DND-41 (cell line): ENCODE measurements around the gene PRDX6.

Experiments
- ATAC-seq: fragments of 200-7000 bp; cut with Tn5 transposase; 3 replicates; pipeline ENCODE4 v1.9.1; 2021; ENCODE audit warnings: low read depth; ENCODE audit not compliant: insufficient read depth
- DNase-seq: peaks from one replicate; pipeline ENCODE4 v3.0.0-alpha.2; 2020
- H2AFZ ChIP-seq: 2 replicates; pipeline ENCODE4 v1.6.0; 2012; ENCODE audit warnings: low read depth, low read length
- H3K27ac ChIP-seq: 2 replicates; pipeline ENCODE4 v1.5.1; 2012; ENCODE audit warnings: low read length, inconsistent platforms
- H3K27me3 ChIP-seq: fragments of 200-600 bp; sonication (generic); 2 replicates; pipeline ENCODE4 v1.6.0; 2012; ENCODE audit warnings: low read length, mild to moderate bottlenecking, inconsistent platforms; ENCODE audit not compliant: insufficient read depth, poor library complexity
- H3K36me3 ChIP-seq: 2 replicates; pipeline ENCODE4 v1.5.1; 2012; ENCODE audit warnings: low read length, inconsistent platforms; ENCODE audit not compliant: insufficient read depth
- H3K4me1 ChIP-seq: 2 replicates; pipeline ENCODE4 v1.5.1; 2012; ENCODE audit warnings: mild to moderate bottlenecking, low read length; ENCODE audit not compliant: insufficient read depth
- H3K4me2 ChIP-seq: 2 replicates; pipeline ENCODE4 v1.6.0; 2012; ENCODE audit warnings: mild to moderate bottlenecking, moderate library complexity, low read length, inconsistent platforms; ENCODE audit not compliant: insufficient read depth
- H3K4me3 ChIP-seq, 2 experiments: fragments of 200-600 bp in 1 of 2; shearing (Covaris generic) in 1 of 2; 2 replicates each; pipeline ENCODE4 v1.5.1; 2012 to 2016; ENCODE audit warnings: inconsistent platforms in 2 of 2, low read length in 2 of 2, mild to moderate bottlenecking in 2 of 2, low read depth in 1 of 2, moderate library complexity in 1 of 2
- H3K79me2 ChIP-seq: 2 replicates; pipeline ENCODE4 v1.6.0; 2012; ENCODE audit warnings: low read length, inconsistent platforms; ENCODE audit not compliant: insufficient read depth
- H3K9ac ChIP-seq: 2 replicates; pipeline ENCODE4 v1.6.0; 2012; ENCODE audit warnings: low read depth, mild to moderate bottlenecking, inconsistent platforms, low read length, moderate library complexity
- H3K9me3 ChIP-seq: 2 replicates; pipeline ENCODE4 v1.5.1; 2012; ENCODE audit warnings: low read length, moderate library complexity, mild to moderate bottlenecking, inconsistent platforms; ENCODE audit not compliant: insufficient read depth, severe bottlenecking
- H4K20me1 ChIP-seq: 2 replicates; pipeline ENCODE4 v1.6.0; 2012; ENCODE audit warnings: low read length; ENCODE audit not compliant: insufficient read depth
- CTCF ChIP-seq: IDR thresholded peaks from 2 replicates; pipeline ENCODE4 v1.5.1; 2012; ENCODE audit warnings: borderline replicate concordance, low read length, moderate library complexity, mild to moderate bottlenecking; ENCODE audit not compliant: poor library complexity, severe bottlenecking; ENCODE audit errors: extremely low read depth
- EZH2 ChIP-seq: IDR thresholded peaks from 3 replicates; pipeline ENCODE4 v1.6.1; 2012; ENCODE audit warnings: borderline replicate concordance, low read depth, mild to moderate bottlenecking, moderate library complexity, low read length, inconsistent platforms; ENCODE audit not compliant: severe bottlenecking

The PRDX6 gene

GRCh38 chr1:173482683-173483082 is 5.5 kb downstream of the PRDX6 start:
- Histone ChIP-seq H3K27ac (no peak overlapping the region), H4K20me1 (peaks cover 7% of the 10 kb centered on the region; the same call in 1 of the 2 replicates), H2AFZ (no peak overlapping the region), H3K9ac (no peak overlapping the region), H3K9me3 (no peaks in the 10 kb centered on the region), H3K4me1 (peaks cover 27% of the 10 kb centered on the region), H3K27me3 (no peaks in the 10 kb centered on the region), H3K4me2 (no peak overlapping the region), H3K4me3 (no peak overlapping the region), H3K79me2 (peaks cover 30% of the 10 kb centered on the region), H3K36me3 (peaks cover 82% of the 10 kb centered on the region)
- no peak for DNase-seq
- no peak for ATAC-seq
- TF ChIP-seq CTCF (no peak), EZH2 (no peak)

GRCh38 chr1:173484276-173484675 is 7.1 kb downstream of the PRDX6 start:
- Histone ChIP-seq H3K36me3 (peaks cover 98% of the 10 kb centered on the region), H3K9ac (no peak overlapping the region), H3K27me3 (no peaks in the 10 kb centered on the region), H3K4me2 (no peak overlapping the region), H3K27ac (no peak overlapping the region), H3K4me1 (peaks cover 13% of the 10 kb centered on the region), H3K79me2 (peaks cover 14% of the 10 kb centered on the region), H4K20me1 (no peaks in the 10 kb centered on the region; the same call in 1 of the 2 replicates), H2AFZ (no peak overlapping the region), H3K4me3 (no peak overlapping the region), H3K9me3 (no peaks in the 10 kb centered on the region)
- ATAC-seq (no peak), DNase-seq (no peak)
- TF ChIP-seq CTCF (no peak), EZH2 (no peak)

GRCh38 chr1:173485401-173485800 is 8.3 kb downstream of the PRDX6 start:
- H3K9me3 ChIP-seq, result no peaks in the 10 kb centered on the region
- no peak overlapping the region for H3K27ac ChIP-seq
- H3K36me3 ChIP-seq, result peaks cover 89% of the 10 kb centered on the region
- H3K27me3 ChIP-seq, result no peaks in the 10 kb centered on the region
- DNase-seq (no peak), ATAC-seq (no peak)
- H3K4me1 ChIP-seq, result peaks cover 2% of the 10 kb centered on the region; the same call in 1 of the 2 replicates
- H3K79me2 ChIP-seq, result peaks cover 2% of the 10 kb centered on the region
- no peaks in the 10 kb centered on the region for H4K20me1 ChIP-seq
- H2AFZ ChIP-seq, result no peak overlapping the region
- TF ChIP-seq EZH2, result no peak
- no peak for TF ChIP-seq CTCF
- no peak overlapping the region for H3K9ac ChIP-seq
- no peak overlapping the region for H3K4me3 ChIP-seq
- no peak overlapping the region for H3K4me2 ChIP-seq

GRCh38 chr1:173488001-173488400 is 10.9 kb downstream of the PRDX6 start:
- no peaks in the 10 kb centered on the region for H3K9me3 ChIP-seq
- no peak overlapping the region for H3K9ac ChIP-seq
- no peaks in the 10 kb centered on the region for H3K4me1 ChIP-seq
- H3K4me3 ChIP-seq, result no peak overlapping the region
- H3K27ac ChIP-seq, result no peak overlapping the region
- H3K79me2 ChIP-seq, result no peaks in the 10 kb centered on the region
- no peaks in the 10 kb centered on the region for H3K27me3 ChIP-seq
- TF ChIP-seq CTCF (no peak), EZH2 (no peak)
- no peak for DNase-seq
- no peaks in the 10 kb centered on the region for H4K20me1 ChIP-seq
- H2AFZ ChIP-seq, result no peak overlapping the region
- ATAC-seq, result no peak
- H3K36me3 ChIP-seq, result peaks cover 63% of the 10 kb centered on the region
- H3K4me2 ChIP-seq, result no peak overlapping the region
